HepG2 (cell line): ENCODE results near the gene RBSN. TPM values are rescaled to one million over a fixed set of nuclear protein-coding genes. Genes with fewer than 3 reads are reported as not detected.
A peak's percentile ranks its signal among the peaks of the same experiment; 100 is the strongest.

Experiments
- CCAR2 ChIP-seq: fragments of 200-400 bp; formaldehyde crosslinking; optimal IDR thresholded peaks from 2 replicates; pipeline ENCODE3; 2018; ENCODE audit warnings: low read depth, mild to moderate bottlenecking, low read length, moderate library complexity
- HCFC1 ChIP-seq: fragments of 150-350 bp; IDR thresholded peaks from 2 replicates; pipeline ENCODE4 v1.6.1; 2014; ENCODE audit warnings: low read depth, low read length
- KLF6 ChIP-seq: IDR thresholded peaks from 2 replicates; pipeline ENCODE4 v1.8.0; 2016; ENCODE audit warnings: missing biosample characterization, missing genetic modification reagents
- MLLT10 ChIP-seq: sonication (generic); formaldehyde crosslinking; IDR thresholded peaks from 2 replicates; pipeline ENCODE4 v1.4.0; 2020; ENCODE audit warnings: missing genetic modification reagents
- SALL1 ChIP-seq: sonication (generic); formaldehyde crosslinking; IDR thresholded peaks from 2 replicates; pipeline ENCODE4 v1.8.0; 2022; ENCODE audit warnings: mild to moderate bottlenecking, missing genetic modification reagents
- SATB2 ChIP-seq: sonication (generic); formaldehyde crosslinking; IDR thresholded peaks from 2 replicates; pipeline ENCODE4 v1.5.0; 2020; ENCODE audit warnings: missing genetic modification reagents
- SMAD3 ChIP-seq: sonication (generic); formaldehyde crosslinking; IDR thresholded peaks from 2 replicates; pipeline ENCODE4 v1.4.0; 2020; ENCODE audit warnings: missing genetic modification reagents
- TAF15 ChIP-seq: fragments of 200-400 bp; formaldehyde crosslinking; IDR thresholded peaks from one replicate; pipeline ENCODE4 v1.6.1; 2018; ENCODE audit warnings: mild to moderate bottlenecking, low read depth, low read length; ENCODE audit not compliant: poor library complexity, severe bottlenecking
- TBL1XR1 ChIP-seq: fragments of 150-350 bp; IDR thresholded peaks from 2 replicates; pipeline ENCODE4 v1.6.1; 2014; ENCODE audit warnings: borderline replicate concordance, low read length; ENCODE audit not compliant: partially characterized antibody
- TRIM24 ChIP-seq: sonication (generic); formaldehyde crosslinking; IDR thresholded peaks from 2 replicates; pipeline ENCODE4 v1.8.0; 2022; ENCODE audit warnings: mild to moderate bottlenecking, missing genetic modification reagents
- ZMAT3 ChIP-seq: sonication (generic); formaldehyde crosslinking; conservative IDR thresholded peaks from 2 replicates; pipeline ENCODE4 v1.7.0; 2021; ENCODE audit warnings: missing genetic modification reagents
- ZNF121 ChIP-seq: sonication (generic); formaldehyde crosslinking; IDR thresholded peaks from 2 replicates; pipeline ENCODE4 v1.5.0; 2020; ENCODE audit warnings: mild to moderate bottlenecking, missing genetic modification reagents
- ZNF367 ChIP-seq: sonication (generic); formaldehyde crosslinking; IDR thresholded peaks from 2 replicates; pipeline ENCODE4 v1.4.0; 2020; ENCODE audit warnings: missing genetic modification reagents, borderline replicate concordance
- ZNF567 ChIP-seq: sonication (generic); formaldehyde crosslinking; IDR thresholded peaks from 2 replicates; pipeline ENCODE4 v1.8.1; 2023; ENCODE audit warnings: mild to moderate bottlenecking, missing genetic modification reagents, borderline replicate concordance
- ZNF616 ChIP-seq: sonication (generic); formaldehyde crosslinking; IDR thresholded peaks from 2 replicates; pipeline ENCODE4 v1.5.0; 2020; ENCODE audit warnings: low read depth, mild to moderate bottlenecking, missing genetic modification reagents
- ZSCAN20 ChIP-seq: sonication (generic); formaldehyde crosslinking; IDR thresholded peaks from 2 replicates; pipeline ENCODE4 v1.4.0; 2020; ENCODE audit warnings: missing genetic modification reagents, mild to moderate bottlenecking, borderline replicate concordance
- polyA plus RNA-seq, 8 experiments: library from polyadenylated mRNA; depleted of rRNA in 3 of 8; stranded (reverse) in 7 of 8; unstranded in 1 of 8; fragments of >200 nt; fragmentation: Illumina TruSeq in 4 of 8; extraction: Trizol in 4 of 8; gene quantifications; 2 replicates each; pipeline versions ENCODE4 v1.2.1 to v1.2.3, GENCODE V29; 2011 to 2016; ENCODE audit warnings: low read depth in 4 of 8, missing spikeins in 1 of 8, mixed read lengths in 1 of 8; ENCODE audit not compliant: insufficient read depth in 1 of 8
- total RNA-seq, 5 experiments: library from RNA; depleted of rRNA; stranded (reverse); fragments of >200 nt; fragmentation: Illumina TruSeq; extraction: Trizol; gene quantifications; 2 replicates each; pipeline ENCODE4 v1.2.3, GENCODE V29; 2016; ENCODE audit warnings: low read depth in 1 of 5
- TF ChIP-seq, protein P1 (sequence below): sonication (generic); formaldehyde crosslinking; IDR thresholded peaks from 2 replicates; pipeline ENCODE4 v1.8.0; 2023; ENCODE audit warnings: mild to moderate bottlenecking, missing genetic modification reagents
- TF ChIP-seq, protein P2 (sequence below): sonication (generic); formaldehyde crosslinking; IDR thresholded peaks from 2 replicates; pipeline ENCODE4 v1.5.1; 2020; ENCODE audit warnings: mild to moderate bottlenecking, missing genetic modification reagents, borderline replicate concordance
- TF ChIP-seq, protein P3 (sequence below): sonication (generic); formaldehyde crosslinking; IDR thresholded peaks from 2 replicates; pipeline ENCODE4 v1.4.0; 2020; ENCODE audit warnings: missing genetic modification reagents
- TF ChIP-seq, protein P4 (sequence below): sonication (generic); formaldehyde crosslinking; IDR thresholded peaks from 2 replicates; pipeline ENCODE4 v1.9.0; 2021; ENCODE audit warnings: missing genetic modification reagents, borderline replicate concordance
- TF ChIP-seq, protein P5 (sequence below): sonication (generic); formaldehyde crosslinking; IDR thresholded peaks from 2 replicates; pipeline ENCODE4 v1.5.0; 2020; ENCODE audit warnings: mild to moderate bottlenecking, missing genetic modification reagents, moderate library complexity

RBSN gene
- total and polyA plus RNA-seq, 2 of the 13 experiments (the other 11 are each of a cell fraction or from before 2014, with no cell fraction given), result 7.9 to 11.8 TPM

DNA sequence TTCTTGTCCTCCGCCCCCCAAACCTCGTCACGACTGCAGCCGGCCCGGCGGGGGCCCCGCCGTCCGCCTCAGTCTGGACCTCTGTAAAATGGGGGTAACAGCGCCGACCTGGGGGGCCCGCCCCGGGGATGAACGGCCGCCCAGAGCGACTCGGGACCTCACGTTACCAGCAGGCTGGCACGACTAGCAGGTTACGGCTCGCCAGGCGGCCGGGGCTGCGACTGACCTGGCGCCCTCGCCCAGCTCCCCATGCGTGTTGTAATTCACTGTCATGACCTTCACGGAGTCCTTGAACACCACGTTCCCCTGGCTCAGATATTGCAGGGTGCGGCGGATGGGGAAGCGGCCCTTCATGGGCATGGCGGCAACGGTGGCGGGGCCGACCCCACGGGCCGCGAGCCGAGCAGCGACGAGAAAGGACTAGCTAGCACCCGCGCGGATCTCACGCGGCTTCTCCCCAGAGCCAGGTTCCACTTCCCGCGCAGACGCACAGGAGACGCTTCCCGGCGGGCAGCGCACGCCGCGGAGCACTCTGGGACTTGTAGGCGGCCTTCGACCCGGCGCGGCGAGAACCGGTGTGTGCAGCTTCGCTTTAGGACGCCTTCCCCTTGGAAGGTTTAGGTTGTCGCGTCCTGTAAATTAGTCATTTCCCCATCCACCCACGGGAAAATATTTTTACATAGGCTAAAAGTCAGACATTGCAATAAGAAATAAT lies 34.0 kb downstream of the RBSN start, which contains the start of gene MRPS25 (continued):
- TF ChIP-seq, protein P1, sequence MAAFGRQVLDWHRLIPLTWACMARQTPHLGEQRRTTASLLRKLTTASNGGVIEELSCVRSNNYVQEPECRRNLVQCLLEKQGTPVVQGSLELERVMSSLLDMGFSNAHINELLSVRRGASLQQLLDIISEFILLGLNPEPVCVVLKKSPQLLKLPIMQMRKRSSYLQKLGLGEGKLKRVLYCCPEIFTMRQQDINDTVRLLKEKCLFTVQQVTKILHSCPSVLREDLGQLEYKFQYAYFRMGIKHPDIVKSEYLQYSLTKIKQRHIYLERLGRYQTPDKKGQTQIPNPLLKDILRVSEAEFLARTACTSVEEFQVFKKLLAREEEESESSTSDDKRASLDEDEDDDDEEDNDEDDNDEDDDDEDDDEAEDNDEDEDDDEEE (CRISPR knock-in tag), result 0 out of 2 replicates have a peak, but pooled peaks have one; percentile 70
- TF ChIP-seq, protein P2, sequence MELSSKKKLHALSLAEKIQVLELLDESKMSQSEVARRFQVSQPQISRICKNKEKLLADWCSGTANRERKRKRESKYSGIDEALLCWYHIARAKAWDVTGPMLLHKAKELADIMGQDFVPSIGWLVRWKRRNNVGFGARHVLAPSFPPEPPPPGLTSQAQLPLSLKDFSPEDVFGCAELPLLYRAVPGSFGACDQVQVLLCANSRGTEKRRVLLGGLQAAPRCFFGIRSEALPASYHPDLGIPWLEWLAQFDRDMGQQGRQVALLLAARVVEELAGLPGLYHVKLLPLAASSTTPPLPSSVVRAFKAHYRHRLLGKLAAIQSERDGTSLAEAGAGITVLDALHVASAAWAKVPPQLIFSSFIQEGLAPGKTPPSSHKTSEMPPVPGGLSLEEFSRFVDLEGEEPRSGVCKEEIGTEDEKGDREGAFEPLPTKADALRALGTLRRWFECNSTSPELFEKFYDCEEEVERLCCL (CRISPR knock-in tag), result no peak
- TF ChIP-seq, protein P3, sequence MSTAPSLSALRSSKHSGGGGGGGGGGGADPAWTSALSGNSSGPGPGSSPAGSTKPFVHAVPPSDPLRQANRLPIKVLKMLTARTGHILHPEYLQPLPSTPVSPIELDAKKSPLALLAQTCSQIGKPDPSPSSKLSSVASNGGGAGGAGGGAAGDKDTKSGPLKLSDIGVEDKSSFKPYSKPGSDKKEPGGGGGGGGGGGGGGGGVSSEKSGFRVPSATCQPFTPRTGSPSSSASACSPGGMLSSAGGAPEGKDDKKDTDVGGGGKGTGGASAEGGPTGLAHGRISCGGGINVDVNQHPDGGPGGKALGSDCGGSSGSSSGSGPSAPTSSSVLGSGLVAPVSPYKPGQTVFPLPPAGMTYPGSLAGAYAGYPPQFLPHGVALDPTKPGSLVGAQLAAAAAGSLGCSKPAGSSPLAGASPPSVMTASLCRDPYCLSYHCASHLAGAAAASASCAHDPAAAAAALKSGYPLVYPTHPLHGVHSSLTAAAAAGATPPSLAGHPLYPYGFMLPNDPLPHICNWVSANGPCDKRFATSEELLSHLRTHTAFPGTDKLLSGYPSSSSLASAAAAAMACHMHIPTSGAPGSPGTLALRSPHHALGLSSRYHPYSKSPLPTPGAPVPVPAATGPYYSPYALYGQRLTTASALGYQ (CRISPR knock-in tag), result peak; percentile 33; the same call in 1 of the 2 replicates
- TF ChIP-seq HCFC1, result peak; percentile 88
- no peak for TF ChIP-seq MLLT10
- TF ChIP-seq SMAD3 (CRISPR knock-in tag), result no peak
- peak; percentile 92 for TF ChIP-seq SALL1 (CRISPR knock-in tag)
- no peak for TF ChIP-seq ZNF616 (CRISPR knock-in tag)
- no peak for TF ChIP-seq ZNF367
- TF ChIP-seq, protein P4, sequence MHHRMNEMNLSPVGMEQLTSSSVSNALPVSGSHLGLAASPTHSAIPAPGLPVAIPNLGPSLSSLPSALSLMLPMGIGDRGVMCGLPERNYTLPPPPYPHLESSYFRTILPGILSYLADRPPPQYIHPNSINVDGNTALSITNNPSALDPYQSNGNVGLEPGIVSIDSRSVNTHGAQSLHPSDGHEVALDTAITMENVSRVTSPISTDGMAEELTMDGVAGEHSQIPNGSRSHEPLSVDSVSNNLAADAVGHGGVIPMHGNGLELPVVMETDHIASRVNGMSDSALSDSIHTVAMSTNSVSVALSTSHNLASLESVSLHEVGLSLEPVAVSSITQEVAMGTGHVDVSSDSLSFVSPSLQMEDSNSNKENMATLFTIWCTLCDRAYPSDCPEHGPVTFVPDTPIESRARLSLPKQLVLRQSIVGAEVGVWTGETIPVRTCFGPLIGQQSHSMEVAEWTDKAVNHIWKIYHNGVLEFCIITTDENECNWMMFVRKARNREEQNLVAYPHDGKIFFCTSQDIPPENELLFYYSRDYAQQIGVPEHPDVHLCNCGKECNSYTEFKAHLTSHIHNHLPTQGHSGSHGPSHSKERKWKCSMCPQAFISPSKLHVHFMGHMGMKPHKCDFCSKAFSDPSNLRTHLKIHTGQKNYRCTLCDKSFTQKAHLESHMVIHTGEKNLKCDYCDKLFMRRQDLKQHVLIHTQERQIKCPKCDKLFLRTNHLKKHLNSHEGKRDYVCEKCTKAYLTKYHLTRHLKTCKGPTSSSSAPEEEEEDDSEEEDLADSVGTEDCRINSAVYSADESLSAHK (CRISPR knock-in tag), result no peak
- TF ChIP-seq KLF6 (CRISPR knock-in tag), result 0 out of 2 replicates have a peak, but pooled peaks have one; percentile 62
- no peak for TF ChIP-seq SATB2 (CRISPR knock-in tag)
- peak; percentile 73 for TF ChIP-seq TAF15
- 0 out of 2 replicates have a peak, but pooled peaks have one; percentile 67 for TF ChIP-seq ZNF567
- peak; percentile 93 for TF ChIP-seq ZMAT3 (CRISPR knock-in tag)
- TF ChIP-seq, protein P5, sequence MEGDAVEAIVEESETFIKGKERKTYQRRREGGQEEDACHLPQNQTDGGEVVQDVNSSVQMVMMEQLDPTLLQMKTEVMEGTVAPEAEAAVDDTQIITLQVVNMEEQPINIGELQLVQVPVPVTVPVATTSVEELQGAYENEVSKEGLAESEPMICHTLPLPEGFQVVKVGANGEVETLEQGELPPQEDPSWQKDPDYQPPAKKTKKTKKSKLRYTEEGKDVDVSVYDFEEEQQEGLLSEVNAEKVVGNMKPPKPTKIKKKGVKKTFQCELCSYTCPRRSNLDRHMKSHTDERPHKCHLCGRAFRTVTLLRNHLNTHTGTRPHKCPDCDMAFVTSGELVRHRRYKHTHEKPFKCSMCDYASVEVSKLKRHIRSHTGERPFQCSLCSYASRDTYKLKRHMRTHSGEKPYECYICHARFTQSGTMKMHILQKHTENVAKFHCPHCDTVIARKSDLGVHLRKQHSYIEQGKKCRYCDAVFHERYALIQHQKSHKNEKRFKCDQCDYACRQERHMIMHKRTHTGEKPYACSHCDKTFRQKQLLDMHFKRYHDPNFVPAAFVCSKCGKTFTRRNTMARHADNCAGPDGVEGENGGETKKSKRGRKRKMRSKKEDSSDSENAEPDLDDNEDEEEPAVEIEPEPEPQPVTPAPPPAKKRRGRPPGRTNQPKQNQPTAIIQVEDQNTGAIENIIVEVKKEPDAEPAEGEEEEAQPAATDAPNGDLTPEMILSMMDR (CRISPR knock-in tag), result no peak
- TF ChIP-seq TRIM24 (CRISPR knock-in tag), result no peak
- no peak for TF ChIP-seq ZSCAN20
- no peak for TF ChIP-seq CCAR2
- no peak for TF ChIP-seq TBL1XR1
- TF ChIP-seq ZNF121 (CRISPR knock-in tag), result no peak
